Activated CD4-positive, CD25-positive, alpha-beta regulatory T cell (primary cell): ENCODE measurements around the gene MBD5.
"Not testable (repeated sequence)": the region's sequence is repeated elsewhere in the genome, so short reads cannot be mapped to it uniquely, and the experiment has no call there.

Experiments used
- DNase-seq, 4 experiments: peaks; one replicate each; lab custom pipeline; 2025; lab: John Stamatoyannopoulos, UW

The MBD5 gene

GRCh38 chr2:148525130-148525529, 504.2 kb downstream of the MBD5 start:
- no peak for DNase-seq

DNA sequence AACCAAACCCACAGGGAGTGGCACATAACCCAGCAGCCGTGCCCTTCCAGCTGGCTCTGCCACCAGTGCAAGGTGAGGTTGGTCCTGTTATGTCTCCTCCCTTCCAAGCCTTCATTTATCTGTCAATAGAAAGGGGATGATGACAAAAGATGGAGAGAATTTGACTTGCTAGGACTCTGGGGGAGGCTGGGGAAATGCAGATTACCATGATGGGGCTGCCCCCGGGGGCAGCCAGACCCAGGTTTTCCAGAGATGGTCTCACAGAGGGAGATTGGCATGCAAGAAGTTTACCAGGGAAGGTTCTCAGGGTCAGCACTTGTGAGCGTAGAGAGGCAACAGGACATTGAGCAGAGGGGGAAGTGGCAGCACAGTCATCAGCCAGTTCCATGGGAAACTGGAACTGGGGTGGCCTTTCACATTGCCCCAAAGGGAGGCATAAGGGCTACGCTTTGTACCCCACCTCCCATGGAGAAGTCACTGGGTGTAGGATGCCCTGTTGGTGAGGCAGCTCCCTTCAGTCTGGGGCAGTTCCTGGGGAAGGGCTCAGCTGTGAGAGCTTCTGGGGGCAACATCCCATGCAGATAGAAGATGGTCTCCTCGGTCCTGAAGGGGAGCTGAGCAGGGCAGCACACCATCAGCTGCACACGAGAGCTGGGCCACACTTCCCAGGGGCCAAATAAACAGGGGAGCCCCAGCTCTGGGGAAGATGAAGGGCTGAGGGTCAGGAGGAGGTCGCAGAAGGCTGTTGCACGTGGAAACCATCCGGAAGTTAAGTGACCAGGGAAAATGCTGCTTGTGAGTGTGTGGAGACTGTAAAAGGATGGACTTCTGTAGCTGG, 505.8 kb downstream of the MBD5 start:
- DNase-seq = no peak

DNA sequence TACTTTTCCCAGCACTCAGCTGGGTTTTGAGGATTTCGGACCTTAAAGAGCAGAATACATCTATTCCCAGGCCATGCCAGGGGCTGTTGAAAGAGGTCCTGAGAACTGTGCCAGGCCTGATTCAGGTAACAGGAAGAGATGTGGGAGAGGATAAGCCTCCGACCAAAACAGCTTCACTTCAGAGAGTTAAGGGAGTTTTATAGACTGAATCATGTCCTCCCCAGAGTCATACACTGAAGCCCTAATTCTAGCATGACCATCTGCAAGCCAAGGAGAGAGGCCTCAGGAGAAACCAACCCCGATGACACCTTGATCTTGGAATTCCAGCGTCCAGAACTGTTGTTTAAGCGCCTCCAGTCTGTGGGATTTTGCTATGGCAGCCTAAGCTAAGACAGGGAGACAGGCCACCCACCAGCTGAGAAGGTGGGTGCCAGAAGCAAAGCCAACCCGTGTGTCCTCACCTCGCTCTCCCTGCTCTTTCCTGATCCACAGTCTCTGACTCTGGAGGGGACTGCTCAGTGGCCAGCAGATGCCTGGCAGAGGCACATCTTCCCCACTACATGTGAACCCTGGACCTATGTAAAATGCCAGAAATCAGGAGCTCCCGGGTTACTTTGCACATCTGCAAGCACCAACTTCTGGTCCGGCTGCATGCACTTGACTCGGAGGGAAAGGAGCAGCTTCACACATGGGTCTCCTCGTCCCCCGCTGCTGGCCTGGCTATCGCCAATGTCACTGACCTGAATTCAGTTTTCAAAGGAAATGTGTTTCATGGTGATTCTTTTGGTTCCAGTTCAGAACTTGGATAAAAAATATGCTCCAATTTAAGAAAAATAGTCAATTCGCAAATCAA, 506.8 kb downstream of the MBD5 start:
- no peak for DNase-seq

- DNase-seq = no peak
Observed at GRCh38 chr2:148528356-148529064, 507.6 kb downstream of the MBD5 start.

DNA sequence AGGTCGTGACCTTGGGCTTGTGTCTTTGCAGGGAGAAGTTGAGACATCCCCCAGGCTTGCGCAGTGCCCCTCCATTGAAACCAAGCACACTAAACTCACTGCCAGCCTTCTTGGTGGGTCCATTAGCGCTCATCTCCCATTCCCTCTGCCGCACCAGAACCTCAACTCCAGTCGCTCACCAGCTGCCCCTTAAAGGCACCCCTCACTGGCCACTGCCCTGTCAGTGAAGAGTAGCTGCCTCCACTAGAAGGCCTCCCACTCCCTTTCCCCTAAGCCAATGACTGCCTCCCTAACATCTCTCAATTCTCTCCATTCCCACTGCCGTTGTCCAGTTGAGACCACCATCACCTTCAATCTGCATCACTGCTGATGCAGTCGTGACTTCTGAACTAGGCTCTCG, 508.9 kb downstream of the MBD5 start:
- no peak for DNase-seq

DNA sequence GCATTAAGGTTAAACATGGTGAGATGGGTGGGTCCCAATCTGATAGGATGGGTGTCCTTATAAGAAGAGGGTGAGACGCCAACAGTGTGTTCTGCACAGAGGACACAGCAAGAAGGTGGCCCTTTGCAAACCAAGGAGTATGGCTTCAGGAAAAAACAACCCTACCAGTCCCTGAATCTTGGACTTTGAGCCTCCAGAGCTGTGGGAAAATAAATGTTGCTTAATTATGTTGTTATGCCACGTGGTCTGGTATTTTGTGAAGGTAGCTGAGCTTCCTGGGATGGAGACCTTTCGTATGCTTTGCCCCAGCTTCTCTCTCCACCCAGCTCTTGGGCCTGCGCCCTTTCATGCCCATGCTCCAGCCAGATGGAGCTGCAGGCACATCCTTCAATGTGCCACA, 509.5 kb downstream of the MBD5 start:
- no peak for DNase-seq

DNA sequence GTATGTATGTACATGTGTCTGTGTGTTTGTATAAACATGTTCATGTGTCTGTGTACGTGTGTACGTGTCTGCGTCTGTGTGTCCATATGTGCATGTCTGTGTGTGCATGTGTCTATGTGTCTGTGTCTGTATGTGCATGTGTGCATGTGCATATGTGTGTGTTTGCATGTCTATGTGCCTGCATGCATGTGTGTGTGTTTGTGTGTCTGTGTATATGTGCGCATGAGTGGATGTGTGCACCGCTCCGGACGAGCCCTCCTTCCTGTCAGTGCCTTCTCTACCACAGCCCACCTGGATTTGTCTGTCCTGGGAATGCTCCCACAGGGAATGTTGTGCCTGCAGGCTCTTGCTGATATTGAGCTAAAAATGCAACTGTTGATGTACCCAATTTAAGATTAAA, 510.3 kb downstream of the MBD5 start:
- no peak for DNase-seq

- DNase-seq = no peak
Observed at GRCh38 chr2:148531669-148532428, 511.0 kb downstream of the MBD5 start.

DNA sequence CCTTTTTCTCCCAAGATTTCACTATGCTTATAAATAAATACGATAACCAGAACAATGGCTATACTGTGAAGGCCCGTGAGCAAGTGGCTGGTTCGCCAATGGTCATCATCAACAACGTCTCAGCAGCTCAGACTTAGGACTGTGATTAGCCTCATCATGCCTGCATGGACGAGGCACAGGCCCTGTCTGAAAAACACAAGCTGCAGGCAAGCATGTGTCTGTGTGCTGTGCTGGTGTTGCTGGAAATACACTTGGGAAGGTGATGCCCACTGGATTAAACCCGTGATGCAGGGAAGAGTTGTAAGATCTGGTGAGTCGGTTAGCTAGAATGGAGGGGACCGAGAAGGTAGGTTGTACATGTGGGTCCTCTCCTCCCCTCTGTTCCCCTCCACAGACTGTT, 512.1 kb downstream of the MBD5 start:
- DNase-seq = no peak

GRCh38 chr2:148533685-148534084, 512.8 kb downstream of the MBD5 start:
- no peak for DNase-seq

GRCh38 chr2:148534416-148535204, 513.7 kb downstream of the MBD5 start:
- no peak for DNase-seq

- DNase-seq = no peak
Observed at GRCh38 chr2:148538375-148538774, 517.5 kb downstream of the MBD5 start.

- no peak for DNase-seq
Observed at GRCh38 chr2:148540022-148540421, 519.1 kb downstream of the MBD5 start.

DNA sequence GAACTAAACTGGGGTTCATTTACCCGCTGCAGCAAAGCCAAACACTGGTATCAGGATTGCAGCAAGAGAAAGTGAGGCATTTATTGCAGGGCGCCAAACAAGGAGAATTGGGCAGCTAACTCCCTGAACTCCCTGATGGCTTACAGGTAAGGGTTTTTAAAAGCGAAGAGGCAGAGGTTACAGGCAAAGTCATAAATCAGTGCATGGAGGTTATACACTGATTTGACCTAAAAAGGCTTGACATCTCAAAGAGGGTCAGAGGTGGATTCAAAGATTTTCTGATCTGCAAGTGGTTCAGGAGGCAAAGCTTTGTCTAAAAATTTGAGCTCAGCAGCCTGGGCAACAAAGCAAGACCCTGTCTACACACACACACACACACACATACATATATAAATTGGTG, 520.9 kb downstream of the MBD5 start:
- no peak for DNase-seq

- DNase-seq = no peak
Observed at GRCh38 chr2:148542614-148543013, 521.7 kb downstream of the MBD5 start.

GRCh38 chr2:148543088-148543540, 522.2 kb downstream of the MBD5 start:
- not testable (repeated sequence) for DNase-seq

- no peak for DNase-seq
Observed at GRCh38 chr2:148545390-148546256, 524.7 kb downstream of the MBD5 start.

DNA sequence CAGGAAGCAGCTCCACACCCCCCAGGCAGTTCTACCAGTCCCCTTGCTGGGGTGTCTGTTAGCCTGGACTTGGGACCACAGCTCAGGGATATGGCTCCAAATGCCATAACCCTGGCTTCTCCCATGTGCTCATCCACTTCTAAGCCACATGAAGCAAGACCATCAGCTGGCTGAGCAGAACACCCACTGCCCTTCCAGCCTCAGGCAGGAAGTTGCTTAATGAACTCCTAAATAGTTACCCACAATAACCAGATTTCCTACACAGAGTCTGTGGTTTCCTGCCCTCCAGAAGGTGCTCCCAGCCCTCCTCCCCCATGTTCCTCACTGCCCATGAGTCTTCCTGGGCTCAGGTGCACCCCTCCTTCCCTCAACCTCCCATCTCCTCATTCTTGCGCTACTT, 525.4 kb downstream of the MBD5 start:
- no peak for DNase-seq

DNA sequence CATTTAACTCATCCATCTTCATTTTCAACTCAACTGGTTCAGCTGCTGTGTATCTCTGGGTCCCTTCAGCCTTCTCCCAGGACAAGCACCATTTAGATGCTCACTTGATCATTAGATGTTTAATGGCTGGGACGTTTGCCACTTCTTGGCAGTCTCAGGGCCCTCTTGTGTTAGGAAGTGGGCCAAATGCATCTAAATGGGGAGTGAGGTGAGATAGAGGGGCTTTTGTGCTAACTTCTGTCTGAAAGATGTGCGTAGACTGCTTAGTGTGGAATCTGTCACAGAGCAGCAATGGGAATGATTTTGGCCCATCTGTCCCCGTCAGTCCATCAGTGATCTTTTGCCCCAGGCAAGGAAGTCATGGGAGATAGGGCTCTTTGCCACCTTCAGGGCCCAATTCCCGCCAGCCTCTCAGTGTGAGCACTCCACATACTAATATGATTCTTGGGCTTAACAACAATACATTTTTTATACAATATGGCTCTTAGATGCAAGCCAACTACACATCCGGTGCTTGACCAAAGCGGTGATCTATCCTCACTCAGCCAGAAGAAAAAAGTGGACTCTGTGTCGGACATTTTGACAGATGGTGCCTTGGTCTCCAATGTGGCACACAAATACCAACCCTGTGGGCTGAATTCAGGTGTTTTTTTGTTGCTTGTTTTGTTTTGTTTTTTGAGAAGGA, 528.0 kb downstream of the MBD5 start:
- DNase-seq = no peak
